Cardiac ventricle fibroblast (primary cell): ENCODE data around the gene TUBA3E. TPM values are rescaled to one million over a fixed set of nuclear protein-coding genes. Genes with fewer than 3 reads are reported as not detected.

ENCODE experiments used
- total RNA-seq: library from RNA; depleted of rRNA; stranded (reverse); fragments of >200 nt; gene quantifications from 2 replicates; pipeline ENCODE4 v1.2.3, GENCODE V29; 2015

Gene TUBA3E
- not detected in 2 replicates for total RNA-seq

GRCh38 chr2:130198343-130198742 lies at the start of gene TUBA3E:
TSS of gene TUBA3E (minus strand) at chr2:130198439. CDS start at chr2:130198360, 79 bp downstream.

GRCh38 chr2:130181880-130182682 lies 16.2 kb downstream of the TUBA3E start, which contains the start of gene MZT2B:
TSS of gene MZT2B (plus strand) at chr2:130182262. CDS start at chr2:130182283, 21 bp downstream.

GRCh38 chr2:130181325-130181879 lies 16.8 kb downstream of the TUBA3E start, which contains the start of gene SMPD4:
TSS of gene SMPD4 (minus strand) at chr2:130181602. CDS start at chr2:130176592, 5,010 bp downstream.

GRCh38 chr2:130145006-130145414 lies 53.2 kb downstream of the TUBA3E start, which contains the start of gene CCDC74B:
TSS of gene CCDC74B (minus strand) at chr2:130145112. CDS start at chr2:130144996, 116 bp downstream.

Other genes with a start within 250 kb of the TUBA3E start
- not detected in 2 replicates for gene RAB6C, start 218.8 kb downstream of the TUBA3E start, total RNA-seq
- not detected in 2 replicates for gene POTEF, start 69.2 kb downstream of the TUBA3E start, total RNA-seq
- gene CCDC74B, start 53.3 kb downstream of the TUBA3E start, total RNA-seq = 7.4 and 22.7 TPM in 2 replicates
- 24.1 and 24.4 TPM in 2 replicates for gene SMPD4, start 16.8 kb downstream of the TUBA3E start, total RNA-seq
- 152 and 168 TPM in 2 replicates for gene MZT2B, start 16.2 kb downstream of the TUBA3E start, total RNA-seq
- 64.4 and 90.5 TPM in 2 replicates for gene IMP4, start 144.5 kb upstream of the TUBA3E start, total RNA-seq
- gene PTPN18, start 157.6 kb upstream of the TUBA3E start, total RNA-seq = 17.6 and 30.6 TPM in 2 replicates